Thyroid gland (tissue), 4 donors: ENCODE data around the gene CLCA2.

Experiments
- POLR2A ChIP-seq, 2 donors: fragments of 450-650 bp; IDR thresholded peaks; one replicate each; pipeline ENCODE4 v1.6.1; 2017; ENCODE audit warnings: antibody characterized with exemption in 2 of 2, mild to moderate bottlenecking in 2 of 2, moderate library complexity in 1 of 2
- TF ChIP-seq, protein P1 (sequence below), 6 experiments: fragments of 200-600 bp in 3 of 6; fragments of 450-650 bp in 3 of 6; sonication (generic) in 3 of 6; IDR thresholded peaks; one replicate each; pipeline ENCODE4 v1.5.1; 2016 to 2019; ENCODE audit warnings: antibody characterized with exemption in 6 of 6, mild to moderate bottlenecking in 2 of 6, inconsistent platforms in 1 of 6, moderate library complexity in 1 of 6

DNA sequence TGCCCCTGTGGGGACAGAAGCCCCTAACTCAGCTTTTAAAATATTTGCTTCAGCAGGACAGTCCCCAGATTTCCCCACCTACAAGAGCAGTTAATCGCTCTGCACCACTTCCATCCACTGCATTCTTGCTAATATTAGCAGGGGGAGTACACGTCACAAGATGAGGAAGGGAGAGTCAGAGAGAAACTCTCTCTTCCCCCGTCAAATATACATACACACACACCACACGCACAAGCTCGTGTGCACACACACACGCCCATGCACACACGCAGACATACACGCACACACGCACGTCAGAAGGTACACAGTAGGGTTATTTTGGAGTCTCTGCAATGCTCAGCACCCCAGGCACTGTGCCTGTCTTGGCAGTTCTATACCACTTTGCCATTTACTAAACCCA is 46.9 kb downstream of the CLCA2 start:
- TF ChIP-seq, protein P1, sequence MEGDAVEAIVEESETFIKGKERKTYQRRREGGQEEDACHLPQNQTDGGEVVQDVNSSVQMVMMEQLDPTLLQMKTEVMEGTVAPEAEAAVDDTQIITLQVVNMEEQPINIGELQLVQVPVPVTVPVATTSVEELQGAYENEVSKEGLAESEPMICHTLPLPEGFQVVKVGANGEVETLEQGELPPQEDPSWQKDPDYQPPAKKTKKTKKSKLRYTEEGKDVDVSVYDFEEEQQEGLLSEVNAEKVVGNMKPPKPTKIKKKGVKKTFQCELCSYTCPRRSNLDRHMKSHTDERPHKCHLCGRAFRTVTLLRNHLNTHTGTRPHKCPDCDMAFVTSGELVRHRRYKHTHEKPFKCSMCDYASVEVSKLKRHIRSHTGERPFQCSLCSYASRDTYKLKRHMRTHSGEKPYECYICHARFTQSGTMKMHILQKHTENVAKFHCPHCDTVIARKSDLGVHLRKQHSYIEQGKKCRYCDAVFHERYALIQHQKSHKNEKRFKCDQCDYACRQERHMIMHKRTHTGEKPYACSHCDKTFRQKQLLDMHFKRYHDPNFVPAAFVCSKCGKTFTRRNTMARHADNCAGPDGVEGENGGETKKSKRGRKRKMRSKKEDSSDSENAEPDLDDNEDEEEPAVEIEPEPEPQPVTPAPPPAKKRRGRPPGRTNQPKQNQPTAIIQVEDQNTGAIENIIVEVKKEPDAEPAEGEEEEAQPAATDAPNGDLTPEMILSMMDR (IDR thresholded peaks at IDR 0.05) = no peak
- TF ChIP-seq POLR2A (IDR thresholded peaks at IDR 0.05) = no peak
